Stimulated activated CD8-positive, alpha-beta memory T cell treated with anti-CD3 and anti-CD28 coated beads, Interleukin-4, amount 100 ng/mL, for 48 hours (primary cell): ENCODE data around the gene TGFA.

Experiments
- DNase-seq: peaks from one replicate; pipeline ENCODE4 v3.0.0-alpha.2; 2020

The TGFA gene

GRCh38 chr2:70552501-70553333 is 909 bp downstream of the TGFA start:
- no peak for DNase-seq

DNA sequence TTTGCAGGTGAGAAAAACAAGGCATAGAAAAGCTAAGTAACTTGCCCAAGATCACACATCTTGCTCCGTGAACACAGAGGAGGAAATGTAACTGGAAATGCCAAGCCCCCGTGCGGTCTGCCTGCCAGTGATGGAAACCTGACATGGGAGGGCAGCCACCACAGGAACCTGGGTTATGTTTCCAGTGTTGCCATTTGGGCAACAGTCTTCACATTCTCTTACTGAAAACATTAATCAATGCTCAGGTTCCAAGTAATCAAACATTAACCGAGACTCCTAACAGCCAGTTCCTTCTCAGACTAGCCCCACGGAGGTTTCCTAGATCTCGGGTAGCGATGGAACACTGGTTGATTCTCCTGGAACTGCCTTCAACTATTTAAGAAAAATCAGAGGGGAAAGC is 2.5 kb downstream of the TGFA start:
- no peak for DNase-seq

GRCh38 chr2:70549962-70550361 is 3.7 kb downstream of the TGFA start:
- DNase-seq = no peak

DNA sequence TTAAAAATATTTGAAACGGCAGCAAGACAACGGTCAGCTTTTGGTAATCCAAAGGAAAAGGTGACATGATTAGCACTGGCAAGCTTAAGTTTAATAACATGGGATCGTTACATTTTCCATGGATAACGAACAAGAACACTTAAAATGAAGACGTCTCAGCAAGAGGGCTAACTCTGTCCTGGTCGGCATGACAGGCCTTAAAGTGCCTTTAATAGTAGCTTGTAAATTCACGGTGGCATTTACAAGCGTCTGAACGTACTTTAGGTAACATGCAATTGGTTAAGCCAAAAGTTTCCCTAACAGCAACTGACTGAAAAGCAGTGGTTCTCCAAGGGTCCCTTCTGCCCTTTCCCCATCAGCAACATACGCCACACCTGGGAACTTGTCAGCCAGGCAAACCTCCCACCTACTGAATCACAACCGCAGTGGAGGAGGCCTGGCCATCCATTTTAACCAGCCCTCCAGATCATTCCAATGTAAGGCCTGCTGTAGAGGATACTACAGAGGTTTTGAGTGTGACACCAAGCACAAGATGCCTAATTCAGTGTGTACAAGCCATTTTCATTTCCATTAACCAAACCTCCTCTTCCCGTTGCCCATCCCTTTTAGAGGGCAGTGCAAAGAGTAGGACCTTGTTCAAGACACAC is 4.4 kb downstream of the TGFA start:
- DNase-seq = no peak

DNA sequence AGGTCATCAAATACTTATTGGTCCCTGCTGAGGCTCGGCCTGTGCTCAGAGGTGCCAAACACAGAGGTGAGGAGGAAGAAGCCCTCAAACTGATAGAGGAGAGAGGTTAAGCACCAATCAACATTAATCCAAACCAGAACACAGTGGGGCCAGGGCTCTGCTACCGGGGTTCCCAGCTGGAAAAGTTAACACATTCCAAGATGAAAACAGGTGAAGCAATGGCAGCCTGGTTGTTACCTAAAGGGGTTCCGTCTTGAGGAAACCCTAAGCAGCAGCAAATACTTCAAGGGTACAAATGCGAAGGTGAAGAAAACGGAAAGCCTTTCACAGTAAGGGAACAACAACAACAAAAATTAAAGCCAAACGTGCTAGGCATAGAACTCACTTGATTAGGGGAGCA is 5.4 kb downstream of the TGFA start:
- no peak for DNase-seq

- no peak for DNase-seq
Observed at GRCh38 chr2:70546885-70547284, 6.7 kb downstream of the TGFA start.

DNA sequence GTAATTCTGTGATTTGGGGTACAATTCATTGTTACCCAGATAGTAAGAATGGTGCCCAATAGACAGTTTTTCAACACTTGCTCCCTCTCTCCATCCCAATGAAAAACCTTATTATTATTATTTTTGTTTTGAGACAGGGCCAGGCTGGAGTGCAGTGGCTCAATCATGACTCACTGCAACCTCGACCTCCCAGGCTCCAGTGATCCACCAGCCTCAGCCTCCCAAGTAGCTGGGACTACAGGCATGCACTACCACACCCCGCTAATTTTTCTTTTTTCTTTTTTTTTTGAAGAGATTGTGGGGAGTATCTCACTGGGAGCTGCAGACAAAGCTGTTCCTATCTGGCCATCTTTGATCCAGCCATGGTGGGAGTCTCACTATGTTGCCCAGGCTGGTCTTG is 7.2 kb downstream of the TGFA start:
- DNase-seq = no peak

- DNase-seq = no peak
Observed at GRCh38 chr2:70541481-70542020, 12.1 kb downstream of the TGFA start.

DNA sequence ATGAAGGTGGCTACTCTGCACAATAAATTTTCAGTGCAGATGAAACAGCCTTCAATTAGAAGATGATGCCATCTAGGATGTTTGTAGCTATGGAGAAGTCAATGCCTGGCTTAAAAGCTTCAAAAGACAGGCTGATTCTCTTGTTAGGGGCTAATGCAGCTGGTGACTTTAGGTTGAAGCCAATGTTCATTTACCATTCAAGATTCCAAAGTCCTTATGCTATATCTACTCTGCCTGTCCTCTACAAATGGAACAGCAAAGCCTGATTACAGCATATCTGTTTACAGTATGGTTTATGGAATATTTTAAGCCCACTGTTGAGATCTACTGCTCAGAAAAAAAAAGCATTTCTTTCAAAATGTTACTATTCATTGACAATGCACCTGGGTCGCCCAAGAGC is 15.8 kb downstream of the TGFA start:
- DNase-seq = no peak

DNA sequence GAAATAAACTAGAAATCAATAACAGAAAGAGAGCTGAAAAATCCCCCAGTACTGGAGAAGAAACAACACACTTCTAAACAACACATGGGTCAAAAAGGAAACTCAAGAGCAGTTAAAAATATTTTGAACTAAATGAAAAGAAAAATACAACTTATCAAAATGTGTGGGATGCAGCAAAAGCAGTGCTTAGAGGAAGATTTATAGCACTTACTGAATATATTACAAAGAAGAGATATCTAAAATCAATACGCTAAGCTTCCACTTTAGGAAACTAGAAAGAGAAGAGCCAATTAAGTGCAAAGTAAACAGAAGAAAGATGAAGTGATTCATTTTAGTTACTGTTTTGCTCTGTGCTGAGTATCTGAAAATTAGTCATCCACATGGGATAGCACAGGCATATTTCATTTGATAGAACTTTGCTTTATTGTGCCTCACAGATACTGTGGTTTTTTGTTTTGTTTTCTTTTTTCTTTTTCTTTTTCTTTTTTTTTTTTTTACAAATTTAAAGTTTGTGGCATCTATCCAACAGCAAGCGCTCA is 17.0 kb downstream of the TGFA start:
- DNase-seq = no peak

GRCh38 chr2:70535573-70535972 is 18.1 kb downstream of the TGFA start:
- DNase-seq = no peak

DNA sequence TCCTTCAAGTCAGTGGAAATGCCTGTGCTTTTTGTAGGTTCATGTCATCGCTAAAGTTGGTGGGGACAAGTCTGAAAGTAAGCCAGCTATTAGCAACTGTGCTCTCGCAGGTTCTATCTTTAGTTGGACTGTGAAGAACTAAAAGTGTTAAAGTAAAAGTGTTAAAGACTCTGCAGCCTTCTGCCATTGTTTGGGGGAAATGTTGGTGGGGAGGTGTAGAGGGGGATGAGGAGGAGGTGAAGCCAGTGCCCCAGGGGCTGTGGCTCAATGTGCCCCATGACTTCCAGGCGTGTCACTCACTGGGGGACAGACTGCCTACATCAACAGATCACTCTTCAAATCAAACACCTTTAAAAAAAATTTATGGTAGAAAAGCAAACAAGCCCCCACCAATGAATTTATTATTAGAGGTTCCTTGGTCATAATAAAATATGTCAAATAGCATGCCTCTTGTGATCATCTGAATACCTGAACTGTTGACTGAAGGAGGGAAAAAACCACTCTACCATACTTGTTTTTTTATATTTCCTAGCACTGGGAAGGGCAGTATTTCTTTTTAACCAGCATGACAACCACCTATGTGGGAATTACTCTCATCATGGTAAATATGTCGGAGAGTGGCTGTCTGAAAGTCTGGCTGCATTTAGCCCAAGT is 19.3 kb downstream of the TGFA start:
- DNase-seq = no peak

DNA sequence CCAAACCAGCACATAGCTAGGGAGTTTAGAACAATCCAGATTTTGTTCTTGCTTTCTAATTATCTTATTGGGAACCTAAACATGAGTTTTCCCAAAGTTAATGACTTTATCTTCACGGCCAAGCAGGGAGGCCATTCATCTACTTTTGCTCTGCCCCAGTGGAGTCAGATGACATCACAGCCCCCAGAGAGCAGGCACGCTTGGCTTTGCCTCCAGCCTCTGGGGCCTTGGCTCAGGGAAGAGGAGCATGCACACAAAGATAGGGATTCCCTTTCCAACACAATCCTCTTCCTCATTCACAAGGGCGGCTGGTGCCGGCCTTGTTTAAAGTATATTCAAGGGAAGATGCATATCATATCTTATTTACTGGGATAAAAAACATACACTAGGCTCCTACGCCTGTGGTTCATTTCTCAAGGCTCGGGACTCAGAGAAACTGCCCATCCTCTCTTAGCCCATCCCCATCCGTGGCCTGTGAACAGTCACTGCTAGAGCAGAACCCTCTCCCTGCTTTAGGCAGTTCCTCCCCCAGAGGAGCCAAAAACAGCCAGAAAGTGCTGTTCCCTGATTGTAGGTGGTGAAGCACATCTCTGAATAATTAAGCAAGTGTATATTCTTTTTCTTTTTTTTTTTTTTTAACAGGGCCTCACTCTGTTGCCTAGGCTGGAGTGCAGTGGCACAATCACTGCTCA is 21.2 kb downstream of the TGFA start:
- no peak for DNase-seq

DNA sequence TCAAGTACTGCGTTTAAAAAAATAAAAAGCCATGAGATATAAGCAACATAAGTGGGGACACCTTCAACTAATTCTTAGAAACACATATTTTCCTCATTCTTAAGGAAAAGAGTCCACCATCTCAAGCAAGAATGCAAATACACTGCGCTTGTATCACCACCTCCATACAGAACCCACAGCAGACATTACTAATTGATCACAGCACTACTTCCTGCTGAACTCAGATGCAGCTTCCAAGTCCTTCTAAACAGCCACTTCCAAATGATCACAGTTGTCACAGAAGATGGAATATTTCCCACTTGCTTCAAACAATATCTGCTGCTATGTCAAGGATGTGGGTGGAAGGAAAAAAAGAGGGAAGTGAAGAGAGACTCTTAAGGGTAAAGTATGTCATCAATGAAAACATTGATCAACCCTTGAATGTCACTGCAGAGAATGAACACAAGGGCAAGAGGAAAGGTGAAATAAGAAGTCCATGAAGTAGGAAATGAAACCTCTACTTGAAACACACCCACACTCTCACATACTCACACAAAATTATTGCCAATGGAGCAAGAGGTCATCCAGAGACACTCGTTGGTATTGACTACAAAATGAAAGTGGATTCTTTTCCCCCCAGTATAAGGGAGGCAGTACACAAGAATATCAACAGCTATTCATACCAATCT is 22.1 kb downstream of the TGFA start:
- no peak for DNase-seq

GRCh38 chr2:70529610-70530009 is 24.0 kb downstream of the TGFA start:
- no peak for DNase-seq

DNA sequence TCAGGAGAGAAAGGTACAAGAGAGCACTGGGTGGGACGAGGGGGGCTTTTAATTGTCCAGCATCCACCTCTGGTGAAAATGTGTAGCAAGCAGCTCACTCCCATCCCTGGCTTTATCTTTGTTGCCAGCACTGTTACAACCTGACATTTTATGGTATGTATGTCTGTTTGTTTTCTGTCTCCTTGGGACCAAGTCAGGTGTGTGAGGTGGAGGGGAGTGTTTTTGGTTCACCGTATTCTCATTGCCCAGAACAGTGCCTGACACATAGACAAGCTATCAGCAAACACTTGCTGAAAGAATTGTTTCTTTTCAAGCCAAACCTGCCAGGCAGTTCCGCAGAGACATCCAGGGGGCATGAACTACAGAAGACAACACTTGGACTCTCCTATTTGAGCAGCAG is 24.7 kb downstream of the TGFA start:
- no peak for DNase-seq

- no peak for DNase-seq
Observed at GRCh38 chr2:70528276-70528675, 25.4 kb downstream of the TGFA start.

DNA sequence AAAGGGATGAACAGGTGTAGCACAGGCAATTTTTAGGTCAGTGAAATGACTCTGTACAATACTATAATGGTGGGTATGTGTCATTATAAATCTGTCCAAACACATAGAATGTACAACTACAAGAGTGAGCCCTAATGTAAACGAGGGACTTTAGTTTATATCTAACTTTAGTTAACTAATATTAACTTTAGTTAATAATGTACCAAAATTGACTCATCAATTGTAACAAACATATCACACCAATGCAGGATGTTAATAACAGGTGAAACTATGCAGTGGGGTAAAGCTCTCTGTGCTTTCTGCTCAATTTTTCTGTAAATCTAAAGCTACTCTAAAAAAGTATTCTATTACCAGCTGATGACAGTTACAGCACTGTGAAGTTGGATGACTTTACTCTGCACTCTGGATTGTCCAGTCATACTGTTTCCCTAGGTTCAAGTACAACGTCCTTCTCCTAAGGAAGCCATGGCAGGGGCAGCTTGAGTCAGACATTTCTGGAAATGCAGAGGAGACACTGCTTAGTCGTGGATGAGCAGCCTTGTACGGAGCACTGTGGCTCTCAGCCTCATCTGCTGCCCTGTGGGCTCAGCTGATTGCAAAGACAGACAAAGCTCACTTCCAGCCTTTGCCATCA is 26.1 kb downstream of the TGFA start:
- no peak for DNase-seq

GRCh38 chr2:70526126-70526525 is 27.5 kb downstream of the TGFA start:
- no peak for DNase-seq

- DNase-seq = no peak
Observed at GRCh38 chr2:70525032-70525431, 28.6 kb downstream of the TGFA start.

DNA sequence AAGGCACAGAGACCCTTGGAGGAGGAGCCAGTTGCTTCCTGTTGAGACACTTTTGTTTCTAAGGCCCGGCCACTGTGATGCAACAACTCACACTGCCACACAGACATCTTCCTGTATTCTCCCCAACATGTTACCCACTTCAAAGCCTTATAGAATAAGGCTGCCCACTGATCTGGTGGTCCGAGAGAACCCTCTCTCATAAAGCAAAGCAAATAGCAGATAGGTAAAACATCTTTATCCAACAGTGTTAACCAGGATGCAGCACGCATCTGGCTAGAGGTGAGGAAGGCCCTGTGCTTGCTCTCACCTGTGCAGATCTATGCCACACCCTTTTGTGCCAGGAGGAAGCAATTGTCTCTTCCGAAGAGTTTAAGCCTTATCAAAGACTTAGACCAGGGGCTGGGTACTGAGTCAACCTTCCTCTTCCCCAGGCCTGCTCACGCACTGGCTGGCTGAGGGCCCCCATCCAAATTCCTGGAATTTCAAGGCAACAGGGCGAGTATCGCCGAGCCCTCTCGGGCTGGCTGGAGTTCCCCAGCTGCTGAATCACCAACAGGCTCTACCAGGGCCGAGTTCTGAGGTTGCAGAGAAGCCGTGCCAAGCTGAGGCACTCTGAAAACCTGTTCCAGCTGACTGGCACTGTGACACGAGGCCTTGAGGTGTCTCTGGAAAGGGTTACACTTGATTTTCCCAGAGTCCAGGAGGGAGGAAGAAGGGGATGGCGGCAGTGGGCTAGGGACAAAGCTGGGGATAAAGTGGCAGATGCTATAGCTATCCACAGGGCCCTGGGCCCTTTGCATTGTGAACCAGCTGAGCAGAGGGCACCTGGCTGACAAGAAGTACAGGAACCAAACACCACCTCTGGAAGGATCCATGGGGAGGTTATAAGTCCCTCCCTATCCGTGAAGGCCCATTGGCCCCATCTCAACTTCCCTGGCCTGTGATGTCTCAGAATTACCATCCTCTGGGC is 29.3 kb downstream of the TGFA start:
- no peak for DNase-seq
